Progenitor cell of endocrine pancreas (in vitro differentiated cells): ENCODE data around the gene BSND. TPM values are rescaled to one million over a fixed set of nuclear protein-coding genes. Genes with fewer than 3 reads are reported as not detected.

Source experiments
- DNase-seq: peaks from one replicate; pipeline ENCODE4 v3.0.0; 2021; ENCODE audit warnings: low spot score; ENCODE audit not compliant: unreplicated experiment
- H3K27ac Mint-ChIP-seq: 2 replicates; pipeline ENCODE4 v1.8.0; 2021; ENCODE audit warnings: mild to moderate bottlenecking, moderate library complexity, mixed read lengths
- H3K27me3 Mint-ChIP-seq: 2 replicates; pipeline ENCODE4 v1.8.0; 2021; ENCODE audit warnings: mixed read lengths
- H3K36me3 Mint-ChIP-seq: 2 replicates; pipeline ENCODE4 v1.8.0; 2022; ENCODE audit warnings: mixed read lengths; ENCODE audit not compliant: insufficient read depth
- H3K4me1 Mint-ChIP-seq: 2 replicates; pipeline ENCODE4 v1.8.0; 2021; ENCODE audit warnings: low read depth, mixed read lengths
- H3K4me3 Mint-ChIP-seq: 2 replicates; pipeline ENCODE4 v1.8.0; 2021; ENCODE audit warnings: low read depth, mild to moderate bottlenecking, moderate library complexity, mixed read lengths
- H3K9me3 Mint-ChIP-seq: 2 replicates; pipeline ENCODE4 v1.8.0; 2021; ENCODE audit warnings: low read depth, mixed read lengths
- total RNA-seq: library from RNA; stranded (reverse); gene quantifications from 2 replicates; pipeline ENCODE4 v1.2.1, GENCODE V29; 2021
- TF ChIP-seq, protein P1 (sequence below): fragments of 200-600 bp; sonication (generic); IDR thresholded peaks from one replicate; pipeline ENCODE4 v1.5.0; 2021; ENCODE audit warnings: antibody characterized with exemption, mild to moderate bottlenecking; ENCODE audit not compliant: unreplicated experiment

Gene BSND
- total RNA-seq, 1 donor from 2014 or later = not detected

DNA sequence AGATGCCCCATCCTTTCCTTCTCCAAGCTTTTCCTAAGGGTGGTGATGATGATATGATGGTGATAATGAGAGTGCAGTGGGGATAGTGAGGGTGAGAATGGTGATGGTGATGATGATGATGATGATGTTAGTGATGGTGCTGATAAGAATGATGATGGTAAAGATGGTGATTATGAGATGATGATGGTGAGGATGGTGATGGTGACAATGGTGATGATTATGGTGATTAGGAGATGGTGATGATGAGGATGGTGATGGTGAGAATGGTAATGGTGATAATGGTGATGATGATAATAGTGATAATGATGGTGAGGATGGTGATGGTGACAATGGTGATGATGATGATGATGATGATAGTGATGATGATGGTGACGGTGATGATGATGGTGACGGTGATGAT lies 4.0 kb downstream of the BSND start:
- TF ChIP-seq, protein P1, sequence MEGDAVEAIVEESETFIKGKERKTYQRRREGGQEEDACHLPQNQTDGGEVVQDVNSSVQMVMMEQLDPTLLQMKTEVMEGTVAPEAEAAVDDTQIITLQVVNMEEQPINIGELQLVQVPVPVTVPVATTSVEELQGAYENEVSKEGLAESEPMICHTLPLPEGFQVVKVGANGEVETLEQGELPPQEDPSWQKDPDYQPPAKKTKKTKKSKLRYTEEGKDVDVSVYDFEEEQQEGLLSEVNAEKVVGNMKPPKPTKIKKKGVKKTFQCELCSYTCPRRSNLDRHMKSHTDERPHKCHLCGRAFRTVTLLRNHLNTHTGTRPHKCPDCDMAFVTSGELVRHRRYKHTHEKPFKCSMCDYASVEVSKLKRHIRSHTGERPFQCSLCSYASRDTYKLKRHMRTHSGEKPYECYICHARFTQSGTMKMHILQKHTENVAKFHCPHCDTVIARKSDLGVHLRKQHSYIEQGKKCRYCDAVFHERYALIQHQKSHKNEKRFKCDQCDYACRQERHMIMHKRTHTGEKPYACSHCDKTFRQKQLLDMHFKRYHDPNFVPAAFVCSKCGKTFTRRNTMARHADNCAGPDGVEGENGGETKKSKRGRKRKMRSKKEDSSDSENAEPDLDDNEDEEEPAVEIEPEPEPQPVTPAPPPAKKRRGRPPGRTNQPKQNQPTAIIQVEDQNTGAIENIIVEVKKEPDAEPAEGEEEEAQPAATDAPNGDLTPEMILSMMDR = no peak
- no peaks in the 10 kb centered on the region for H3K36me3 Mint-ChIP-seq
- no peaks in the 10 kb centered on the region for H3K9me3 Mint-ChIP-seq
- no peak overlapping the region for H3K4me3 Mint-ChIP-seq
- no peak overlapping the region for H3K27ac Mint-ChIP-seq
- peaks cover 28% of the 10 kb centered on the region for H3K27me3 Mint-ChIP-seq
- H3K4me1 Mint-ChIP-seq = no peaks in the 10 kb centered on the region
- DNase-seq = no peak

DNA sequence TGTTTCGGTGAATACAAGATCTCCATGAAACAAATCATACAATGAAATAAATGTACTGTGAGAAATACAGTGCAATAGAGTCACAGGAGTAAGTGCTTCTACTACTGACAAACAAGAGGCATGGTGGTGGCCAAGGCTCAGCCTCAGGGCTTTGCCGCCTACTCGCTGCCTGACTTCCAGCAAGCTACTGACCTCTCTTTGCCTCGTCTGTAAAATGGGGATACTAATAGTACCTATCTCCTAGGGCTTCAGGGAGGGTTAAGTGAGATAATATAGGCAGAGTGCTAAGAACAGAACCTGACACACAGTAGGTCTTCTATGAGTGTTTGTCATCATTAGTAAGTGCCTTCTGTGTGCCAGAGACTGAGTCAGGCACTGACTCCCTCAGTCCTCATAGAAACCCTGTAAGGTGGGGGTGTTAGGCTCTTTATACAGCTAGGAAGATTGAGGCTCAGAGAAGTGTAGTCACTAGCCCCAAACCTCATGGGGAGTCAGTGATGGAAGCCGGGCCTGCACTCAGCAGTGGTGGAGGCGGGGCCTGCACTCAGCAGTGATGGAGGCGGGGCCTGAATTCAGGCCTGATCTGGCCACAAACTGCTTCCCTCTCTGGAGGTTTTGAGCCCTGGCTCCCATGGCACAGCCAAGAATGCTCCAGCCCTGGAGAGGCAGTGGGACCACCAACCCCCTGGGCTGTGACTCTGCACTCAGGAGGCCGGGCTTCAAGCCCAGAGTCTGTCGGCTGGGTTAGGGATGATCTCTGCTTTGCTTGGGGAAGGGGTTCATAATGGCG lies 6.8 kb downstream of the BSND start:
- H3K4me1 Mint-ChIP-seq = no peaks in the 10 kb centered on the region
- TF ChIP-seq, protein P1 = no peak
- H3K36me3 Mint-ChIP-seq = no peaks in the 10 kb centered on the region
- no peak for DNase-seq
- H3K4me3 Mint-ChIP-seq = no peak overlapping the region
- no peaks in the 10 kb centered on the region for H3K9me3 Mint-ChIP-seq
- no peak overlapping the region for H3K27ac Mint-ChIP-seq
- H3K27me3 Mint-ChIP-seq = peaks cover 5% of the 10 kb centered on the region

DNA sequence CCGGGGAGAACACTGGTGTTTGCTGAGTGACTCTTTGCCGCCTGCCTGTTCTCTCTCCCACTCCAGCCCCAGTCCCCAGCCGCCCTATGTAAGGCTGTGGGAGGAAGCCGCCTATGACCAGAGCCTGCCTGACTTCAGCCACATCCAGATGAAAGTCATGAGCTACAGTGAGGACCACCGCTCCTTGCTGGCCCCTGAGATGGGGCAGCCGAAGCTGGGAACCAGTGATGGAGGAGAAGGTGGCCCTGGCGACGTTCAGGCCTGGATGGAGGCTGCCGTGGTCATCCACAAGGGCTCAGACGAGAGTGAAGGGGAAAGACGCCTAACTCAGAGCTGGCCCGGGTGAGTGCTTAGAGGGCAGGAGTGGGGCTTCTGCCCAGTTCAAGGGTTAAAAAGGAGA lies 8.2 kb downstream of the BSND start:
- Mint-ChIP-seq H3K27me3 (peaks cover 6% of the 10 kb centered on the region), H3K36me3 (no peaks in the 10 kb centered on the region), H3K27ac (no peak overlapping the region), H3K9me3 (no peaks in the 10 kb centered on the region), H3K4me3 (no peak overlapping the region), H3K4me1 (no peaks in the 10 kb centered on the region)
- no peak for DNase-seq
- TF ChIP-seq, protein P1 = no peak

DNA sequence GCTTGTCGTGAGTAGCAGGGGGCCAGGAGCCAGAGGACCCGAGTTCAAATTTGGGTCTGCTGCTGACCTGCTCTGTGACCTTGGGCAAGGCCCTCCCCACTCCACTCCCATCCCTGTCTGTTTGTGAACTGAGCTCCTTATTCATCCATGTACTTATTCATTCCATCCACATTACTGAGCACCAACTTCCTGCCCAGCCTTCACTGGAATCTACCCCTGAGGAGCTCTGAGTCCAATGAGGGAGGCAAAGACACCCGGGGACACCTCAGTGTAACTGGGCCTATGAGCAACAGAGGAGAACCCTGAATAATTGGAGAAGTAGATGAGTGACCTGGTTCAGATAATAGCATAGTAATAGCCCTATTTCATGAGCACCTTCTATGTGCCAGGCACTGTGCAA lies 8.9 kb downstream of the BSND start:
- no peaks in the 10 kb centered on the region for H3K9me3 Mint-ChIP-seq
- no peak overlapping the region for H3K27ac Mint-ChIP-seq
- DNase-seq = no peak
- peaks cover 11% of the 10 kb centered on the region for H3K27me3 Mint-ChIP-seq
- no peaks in the 10 kb centered on the region for H3K36me3 Mint-ChIP-seq
- no peaks in the 10 kb centered on the region for H3K4me1 Mint-ChIP-seq
- H3K4me3 Mint-ChIP-seq = no peak overlapping the region
- TF ChIP-seq, protein P1 = no peak

DNA sequence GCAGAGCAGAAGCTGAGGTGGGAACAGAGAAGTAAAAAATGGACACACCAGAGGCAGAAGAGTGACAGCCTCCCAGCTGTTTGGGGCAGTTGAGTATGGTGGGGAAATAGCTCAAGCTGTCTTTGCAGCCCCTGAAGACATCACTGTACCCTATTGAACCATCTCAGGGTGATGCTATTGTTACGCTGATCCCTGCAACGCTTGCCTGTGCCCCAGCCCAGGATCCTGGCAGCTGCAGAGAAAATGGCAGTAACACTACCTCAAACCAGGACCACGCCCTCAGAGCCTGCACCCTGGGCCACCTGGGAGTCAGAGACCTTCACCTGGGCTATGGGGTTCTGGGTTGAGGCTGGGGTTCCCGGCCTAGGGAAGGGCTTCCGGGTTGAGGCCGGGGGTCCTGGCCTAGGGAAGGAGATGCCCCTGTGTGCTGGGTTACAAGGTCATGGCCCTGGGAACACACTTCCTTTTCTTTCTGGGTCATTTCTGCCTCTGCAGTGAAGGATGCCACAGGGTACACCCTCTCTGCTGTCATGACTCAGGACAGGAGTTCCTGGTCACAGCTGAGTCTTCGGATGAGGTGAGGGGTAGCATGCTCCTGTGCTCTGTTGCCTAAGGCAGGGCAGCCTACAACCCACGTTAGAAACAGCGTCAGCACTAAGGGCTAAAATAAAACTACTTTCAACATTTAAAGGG lies 11.6 kb downstream of the BSND start:
- no peak overlapping the region for H3K4me3 Mint-ChIP-seq
- no peaks in the 10 kb centered on the region for H3K4me1 Mint-ChIP-seq
- TF ChIP-seq, protein P1 = no peak

More for the DNA sequence above, 11.6 kb downstream of the BSND start:
- Mint-ChIP-seq H3K27ac (no peak overlapping the region), H3K36me3 (no peaks in the 10 kb centered on the region), H3K9me3 (no peaks in the 10 kb centered on the region), H3K27me3 (peaks cover 25% of the 10 kb centered on the region)
- DNase-seq = no peak
